ENCODE data around the gene ACTG2. TPM values are rescaled to one million over a fixed set of nuclear protein-coding genes. Genes with fewer than 3 reads are reported as not detected.
A peak's percentile ranks its signal among the peaks of the same experiment; 100 is the strongest.

The ACTG2 gene
- total RNA-seq, 1 donor from 2014 or later: 0.32 TPM

DNA sequence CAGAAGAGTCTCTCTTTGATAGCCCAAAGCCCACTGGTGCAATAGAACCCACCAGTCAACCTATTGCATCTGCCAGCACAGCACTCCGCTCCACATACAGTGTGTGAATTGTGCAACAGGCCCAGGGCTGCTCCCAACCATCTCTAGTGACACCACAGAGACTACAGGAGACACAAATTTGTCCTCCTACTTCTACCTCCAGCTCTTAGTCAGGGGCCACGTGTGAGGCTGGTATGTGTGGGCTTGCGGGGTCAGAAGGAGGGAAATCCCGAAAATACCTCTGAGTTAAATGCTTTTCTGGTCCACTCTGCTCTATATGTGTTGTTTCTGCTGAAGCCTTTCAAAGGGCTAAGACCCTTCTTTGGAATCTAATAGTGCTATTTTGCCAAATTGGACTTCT, 51.9 kb downstream of the ACTG2 start:
- H3K4me1 ChIP-seq: no peaks in the 10 kb centered on the region
- no peaks in the 10 kb centered on the region for H3K36me3 ChIP-seq
- H3K27ac ChIP-seq: no peak overlapping the region
- no peak overlapping the region for H3K9ac ChIP-seq
- H3K27me3 ChIP-seq: no peaks in the 10 kb centered on the region
- no peak for DNase-seq (ENCODE audit: low spot score)
- H4K20me1 ChIP-seq (ENCODE audit: low read depth): peaks cover 70% of the 10 kb centered on the region
- TF ChIP-seq EZH2 (IDR thresholded peaks at IDR 0.05) (no peak), CTCF (IDR thresholded peaks at IDR 0.05) (no peak), EZH2phosphoT487 (IDR thresholded peaks at IDR 0.05) (no peak)
- H3K4me2 ChIP-seq: no peak overlapping the region
- no peaks in the 10 kb centered on the region for H3K9me3 ChIP-seq (ENCODE audit: low read depth)
- H3K36me3 Mint-ChIP-seq: peaks cover 23% of the 10 kb centered on the region
- H3K79me2 ChIP-seq (ENCODE audit: low read depth): peaks cover 66% of the 10 kb centered on the region
- no peaks in the 10 kb centered on the region for H3K4me1 Mint-ChIP-seq
- no peak overlapping the region for H3K4me3 Mint-ChIP-seq
- H3K4me3 ChIP-seq: no peak overlapping the region
- H3K27me3 Mint-ChIP-seq (ENCODE audit: insufficient read depth, low read depth): no peaks in the 10 kb centered on the region
- no peaks in the 10 kb centered on the region for H3F3A ChIP-seq (ENCODE audit: low read depth)
- H3K27ac Mint-ChIP-seq: peak overlapping the region; percentile 40
- H3K9me3 Mint-ChIP-seq: no peaks in the 10 kb centered on the region
- no peak overlapping the region for H2AFZ ChIP-seq (replicated peaks)

- no peaks in the 10 kb centered on the region for H3F3A ChIP-seq (ENCODE audit: low read depth)
- H4K20me1 ChIP-seq (ENCODE audit: low read depth): peaks cover 55% of the 10 kb centered on the region
- H3K79me2 ChIP-seq (ENCODE audit: low read depth): peaks cover 51% of the 10 kb centered on the region
- no peaks in the 10 kb centered on the region for H3K27me3 ChIP-seq
- no peaks in the 10 kb centered on the region for H3K4me1 ChIP-seq
- peaks cover 3% of the 10 kb centered on the region for H3K36me3 ChIP-seq
- H2AFZ ChIP-seq (replicated peaks): no peak overlapping the region
- no peak overlapping the region for H3K4me3 ChIP-seq
- DNase-seq (ENCODE audit: low spot score): no peak
- peaks cover 35% of the 10 kb centered on the region for H3K36me3 Mint-ChIP-seq
- H3K4me3 Mint-ChIP-seq: no peak overlapping the region
- H3K9ac ChIP-seq: no peak overlapping the region
- H3K27ac Mint-ChIP-seq: no peak overlapping the region
- H3K4me2 ChIP-seq: no peak overlapping the region
- H3K4me1 Mint-ChIP-seq: no peaks in the 10 kb centered on the region
- H3K27ac ChIP-seq: no peak overlapping the region
- TF ChIP-seq CTCF (IDR thresholded peaks at IDR 0.05) (no peak), EZH2phosphoT487 (IDR thresholded peaks at IDR 0.05) (no peak), EZH2 (IDR thresholded peaks at IDR 0.05) (no peak)
- H3K27me3 Mint-ChIP-seq (ENCODE audit: insufficient read depth, low read depth): no peaks in the 10 kb centered on the region
- no peaks in the 10 kb centered on the region for H3K9me3 ChIP-seq (ENCODE audit: low read depth)
- no peaks in the 10 kb centered on the region for H3K9me3 Mint-ChIP-seq
Observed at GRCh38 chr2:73946215-73946614, 53.4 kb downstream of the ACTG2 start.

DNA sequence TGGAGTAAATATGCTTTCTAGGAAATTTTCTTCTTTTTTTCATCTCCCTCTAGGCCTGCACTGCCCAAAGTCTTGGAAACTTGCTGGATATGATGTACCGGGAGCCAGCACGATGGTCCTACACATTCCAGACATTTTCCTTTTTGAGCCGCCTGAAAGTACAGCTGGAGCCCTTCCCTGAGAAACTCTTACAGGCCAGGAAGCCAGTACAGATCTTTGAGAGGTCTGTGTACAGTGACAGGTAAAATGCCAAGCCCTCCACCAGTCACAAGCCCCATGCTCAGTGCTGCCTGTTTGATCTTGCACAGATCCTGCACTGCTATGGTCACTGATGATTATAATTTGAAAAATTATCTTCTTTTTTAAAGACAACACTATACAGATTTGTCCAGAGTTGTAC, 53.9 kb downstream of the ACTG2 start:
- Histone ChIP-seq H3K4me2 (no peak overlapping the region), H3F3A (ENCODE audit: low read depth) (no peaks in the 10 kb centered on the region), H2AFZ (replicated peaks) (no peak overlapping the region), H3K27me3 (no peaks in the 10 kb centered on the region), H3K9me3 (ENCODE audit: low read depth) (no peaks in the 10 kb centered on the region), H4K20me1 (ENCODE audit: low read depth) (peaks cover 56% of the 10 kb centered on the region), H3K36me3 (peaks cover 3% of the 10 kb centered on the region), H3K4me3 (no peak overlapping the region), H3K4me1 (no peaks in the 10 kb centered on the region), H3K27ac (no peak overlapping the region), H3K9ac (no peak overlapping the region), H3K79me2 (ENCODE audit: low read depth) (peaks cover 46% of the 10 kb centered on the region)
- no peak for DNase-seq (ENCODE audit: low spot score)
- no peaks in the 10 kb centered on the region for H3K27me3 Mint-ChIP-seq (ENCODE audit: insufficient read depth, low read depth)
- no peak overlapping the region for H3K27ac Mint-ChIP-seq
- peaks cover 40% of the 10 kb centered on the region for H3K36me3 Mint-ChIP-seq
- TF ChIP-seq EZH2 (IDR thresholded peaks at IDR 0.05) (no peak), CTCF (IDR thresholded peaks at IDR 0.05) (no peak)
- no peaks in the 10 kb centered on the region for H3K4me1 Mint-ChIP-seq
- no peak overlapping the region for H3K4me3 Mint-ChIP-seq
- no peaks in the 10 kb centered on the region for H3K9me3 Mint-ChIP-seq
